Frontal cortex (tissue), 4 donors: Measurements from ENCODE around the gene TMEM52. TPM values are rescaled to one million over a fixed set of nuclear protein-coding genes. Genes with fewer than 3 reads are reported as not detected.
A peak's percentile ranks its signal among the peaks of the same experiment; 100 is the strongest.

Source experiments
- DNase-seq, 2 donors: peaks; one replicate each; pipeline ENCODE4 v3.0.0; 2012; ENCODE audit warnings: low spot score in 2 of 2
- FAIRE-seq: peaks from 2 replicates; lab custom pipeline; 2012; peaks lifted over from hg19 to GRCh38; lab: Jason Lieb, UNC
- total RNA-seq: library from RNA; depleted of rRNA; stranded (reverse); fragments of >200 nt; gene quantifications from one replicate; pipeline ENCODE4 v1.2.3, GENCODE V29; 2014
- donor health status: control.
- donor health status: control.
- donor health status: control.

Gene TMEM52
- total RNA-seq, result 1.6 TPM

- no peak for DNase-seq
- no peak for FAIRE-seq
These were observed at the start of gene TMEM52 for GRCh38 chr1:1918901-1919303. Gene TMEM52 (minus strand): TSS chr1:1919279. CDS start chr1:1919265, 14 bp downstream.

GRCh38 chr1:1967879-1968278, 48.8 kb upstream of the TMEM52 start:
- DNase-seq (no peak), FAIRE-seq (no peak)

GRCh38 chr1:1967151-1967550, 48.1 kb upstream of the TMEM52 start:
- no peak for FAIRE-seq

GRCh38 chr1:1966071-1966740, 47.1 kb upstream of the TMEM52 start:
- no peak for FAIRE-seq
- no peak for DNase-seq

More at GRCh38 chr1:1967151-1967550, 48.1 kb upstream of the TMEM52 start:
- no peak for DNase-seq

GRCh38 chr1:1965546-1965945, 46.5 kb upstream of the TMEM52 start:
- DNase-seq, result no peak
- no peak for FAIRE-seq

GRCh38 chr1:1964811-1965210, 45.7 kb upstream of the TMEM52 start:
- no peak for FAIRE-seq
- no peak for DNase-seq

- FAIRE-seq (no peak), DNase-seq (no peak)
These were observed 44.5 kb upstream of the TMEM52 start for GRCh38 chr1:1963570-1963969.

GRCh38 chr1:1962752-1963151, 43.7 kb upstream of the TMEM52 start:
- FAIRE-seq, result no peak
- no peak for DNase-seq

- peak in 1 of 2 donors; percentile 62 for DNase-seq
- no peak for FAIRE-seq
These were observed 41.6 kb upstream of the TMEM52 start for GRCh38 chr1:1960480-1961196.

- DNase-seq, result peak; percentile 72 to 86
- FAIRE-seq, result no peak
These were observed 40.9 kb upstream of the TMEM52 start for GRCh38 chr1:1959840-1960479.

GRCh38 chr1:1959459-1959839, 40.4 kb upstream of the TMEM52 start:
- DNase-seq (no peak), FAIRE-seq (no peak)

GRCh38 chr1:1958071-1958541, 39.0 kb upstream of the TMEM52 start:
- DNase-seq (no peak), FAIRE-seq (no peak)

GRCh38 chr1:1957533-1957961, 38.5 kb upstream of the TMEM52 start:
- no peak for FAIRE-seq
- no peak for DNase-seq

GRCh38 chr1:1956586-1957532, 37.8 kb upstream of the TMEM52 start:
- DNase-seq, result no peak
- no peak for FAIRE-seq

GRCh38 chr1:1956101-1956500, 37.0 kb upstream of the TMEM52 start:
- no peak for FAIRE-seq
- no peak for DNase-seq

- FAIRE-seq, result no peak
- no peak for DNase-seq
These were observed 36.6 kb upstream of the TMEM52 start for GRCh38 chr1:1955621-1956094.

GRCh38 chr1:1954831-1955441, 35.9 kb upstream of the TMEM52 start:
- FAIRE-seq (no peak), DNase-seq (no peak)

GRCh38 chr1:1954015-1954414, 34.9 kb upstream of the TMEM52 start:
- no peak for FAIRE-seq
- DNase-seq, result no peak

- FAIRE-seq (no peak), DNase-seq (no peak)
These were observed 31.9 kb upstream of the TMEM52 start for GRCh38 chr1:1950940-1951339.
